ENCODE data around the gene KCNK7.

GRCh38 chr11:65595543-65596281 is at the start of gene KCNK7:
- TF ChIP-seq, protein P1, sequence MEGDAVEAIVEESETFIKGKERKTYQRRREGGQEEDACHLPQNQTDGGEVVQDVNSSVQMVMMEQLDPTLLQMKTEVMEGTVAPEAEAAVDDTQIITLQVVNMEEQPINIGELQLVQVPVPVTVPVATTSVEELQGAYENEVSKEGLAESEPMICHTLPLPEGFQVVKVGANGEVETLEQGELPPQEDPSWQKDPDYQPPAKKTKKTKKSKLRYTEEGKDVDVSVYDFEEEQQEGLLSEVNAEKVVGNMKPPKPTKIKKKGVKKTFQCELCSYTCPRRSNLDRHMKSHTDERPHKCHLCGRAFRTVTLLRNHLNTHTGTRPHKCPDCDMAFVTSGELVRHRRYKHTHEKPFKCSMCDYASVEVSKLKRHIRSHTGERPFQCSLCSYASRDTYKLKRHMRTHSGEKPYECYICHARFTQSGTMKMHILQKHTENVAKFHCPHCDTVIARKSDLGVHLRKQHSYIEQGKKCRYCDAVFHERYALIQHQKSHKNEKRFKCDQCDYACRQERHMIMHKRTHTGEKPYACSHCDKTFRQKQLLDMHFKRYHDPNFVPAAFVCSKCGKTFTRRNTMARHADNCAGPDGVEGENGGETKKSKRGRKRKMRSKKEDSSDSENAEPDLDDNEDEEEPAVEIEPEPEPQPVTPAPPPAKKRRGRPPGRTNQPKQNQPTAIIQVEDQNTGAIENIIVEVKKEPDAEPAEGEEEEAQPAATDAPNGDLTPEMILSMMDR (conservative IDR thresholded peaks at IDR 0.05; ENCODE audit: low read depth in 2 of 2), result no peak
- TF ChIP-seq, protein P2, sequence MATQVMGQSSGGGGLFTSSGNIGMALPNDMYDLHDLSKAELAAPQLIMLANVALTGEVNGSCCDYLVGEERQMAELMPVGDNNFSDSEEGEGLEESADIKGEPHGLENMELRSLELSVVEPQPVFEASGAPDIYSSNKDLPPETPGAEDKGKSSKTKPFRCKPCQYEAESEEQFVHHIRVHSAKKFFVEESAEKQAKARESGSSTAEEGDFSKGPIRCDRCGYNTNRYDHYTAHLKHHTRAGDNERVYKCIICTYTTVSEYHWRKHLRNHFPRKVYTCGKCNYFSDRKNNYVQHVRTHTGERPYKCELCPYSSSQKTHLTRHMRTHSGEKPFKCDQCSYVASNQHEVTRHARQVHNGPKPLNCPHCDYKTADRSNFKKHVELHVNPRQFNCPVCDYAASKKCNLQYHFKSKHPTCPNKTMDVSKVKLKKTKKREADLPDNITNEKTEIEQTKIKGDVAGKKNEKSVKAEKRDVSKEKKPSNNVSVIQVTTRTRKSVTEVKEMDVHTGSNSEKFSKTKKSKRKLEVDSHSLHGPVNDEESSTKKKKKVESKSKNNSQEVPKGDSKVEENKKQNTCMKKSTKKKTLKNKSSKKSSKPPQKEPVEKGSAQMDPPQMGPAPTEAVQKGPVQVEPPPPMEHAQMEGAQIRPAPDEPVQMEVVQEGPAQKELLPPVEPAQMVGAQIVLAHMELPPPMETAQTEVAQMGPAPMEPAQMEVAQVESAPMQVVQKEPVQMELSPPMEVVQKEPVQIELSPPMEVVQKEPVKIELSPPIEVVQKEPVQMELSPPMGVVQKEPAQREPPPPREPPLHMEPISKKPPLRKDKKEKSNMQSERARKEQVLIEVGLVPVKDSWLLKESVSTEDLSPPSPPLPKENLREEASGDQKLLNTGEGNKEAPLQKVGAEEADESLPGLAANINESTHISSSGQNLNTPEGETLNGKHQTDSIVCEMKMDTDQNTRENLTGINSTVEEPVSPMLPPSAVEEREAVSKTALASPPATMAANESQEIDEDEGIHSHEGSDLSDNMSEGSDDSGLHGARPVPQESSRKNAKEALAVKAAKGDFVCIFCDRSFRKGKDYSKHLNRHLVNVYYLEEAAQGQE (IDR thresholded peaks at IDR 0.05; ENCODE audit: unreplicated experiment), result no peak
- TF ChIP-seq JUNB (IDR thresholded peaks at IDR 0.05; ENCODE audit: unreplicated experiment) (no peak), STAT1 (IDR thresholded peaks at IDR 0.05; ENCODE audit: unreplicated experiment) (no peak), EZH2phosphoT487 (IDR thresholded peaks at IDR 0.05; ENCODE audit: unreplicated experiment) (no peak), ZNF462 (CRISPR knock-in tag; IDR thresholded peaks at IDR 0.05) (no peak), POLR2AphosphoS5 (IDR thresholded peaks at IDR 0.05; ENCODE audit: low read depth) (no peak), ETS1 (IDR thresholded peaks at IDR 0.05) (no peak), CREB1 (CRISPR knock-in tag; IDR thresholded peaks at IDR 0.05; ENCODE audit: low read depth) (no peak)

All from GM23338 (cell line).